Large intestine (tissue), 12 donors: ENCODE data around the gene HIPK4. TPM values are rescaled to one million over a fixed set of nuclear protein-coding genes. Genes with fewer than 3 reads are reported as not detected.
A peak's percentile ranks its signal among the peaks of the same experiment; 100 is the strongest.
"Not testable (repeated sequence)": the region's sequence is repeated elsewhere in the genome, so short reads cannot be mapped to it uniquely, and the experiment has no call there.

Experiments used
- DNase-seq, 2 donors: peaks; one replicate each; pipeline versions ENCODE4 v3.0.0 to v3.0.0-alpha.2; 2013
- H3K27ac ChIP-seq: one replicate; pipeline ENCODE4 v1.5.1; 2013; ENCODE audit warnings: low read length
- H3K27me3 ChIP-seq: 2 replicates; pipeline ENCODE4 v1.6.1; 2013; ENCODE audit warnings: low read length; ENCODE audit not compliant: control insufficient read depth, insufficient read depth
- H3K36me3 ChIP-seq: 2 replicates; pipeline ENCODE4 v1.6.1; 2013; ENCODE audit warnings: low read length; ENCODE audit not compliant: control insufficient read depth, insufficient read depth
- H3K4me1 ChIP-seq: one replicate; pipeline ENCODE4 v1.6.1; 2013; ENCODE audit warnings: low read length; ENCODE audit not compliant: control insufficient read depth, insufficient read depth
- H3K4me3 ChIP-seq: one replicate; pipeline ENCODE4 v1.5.1; 2013; ENCODE audit warnings: low read length
- H3K9me3 ChIP-seq: one replicate; pipeline ENCODE4 v1.6.1; 2013; ENCODE audit warnings: mild to moderate bottlenecking, low read depth, low read length, moderate library complexity; ENCODE audit not compliant: control insufficient read depth
- WGBS: methylation state at CpG from one replicate; pipeline ENCODE4 v1.1.5; 2013; ENCODE audit warnings: low lambda C conversion rate; ENCODE audit not compliant: insufficient coverage; 5-methylcytosine and 5-hydroxymethylcytosine counted together
- long read RNA-seq, 11 donors: transcript quantifications; one replicate each; lab custom pipeline, GENCODE V29; 2026
- polyA plus RNA-seq: library from polyadenylated mRNA; unstranded; fragments of 120-200 nt; gene quantifications from one replicate; pipeline ENCODE4 v1.2.1, GENCODE V29; 2013

Gene HIPK4, protein sequence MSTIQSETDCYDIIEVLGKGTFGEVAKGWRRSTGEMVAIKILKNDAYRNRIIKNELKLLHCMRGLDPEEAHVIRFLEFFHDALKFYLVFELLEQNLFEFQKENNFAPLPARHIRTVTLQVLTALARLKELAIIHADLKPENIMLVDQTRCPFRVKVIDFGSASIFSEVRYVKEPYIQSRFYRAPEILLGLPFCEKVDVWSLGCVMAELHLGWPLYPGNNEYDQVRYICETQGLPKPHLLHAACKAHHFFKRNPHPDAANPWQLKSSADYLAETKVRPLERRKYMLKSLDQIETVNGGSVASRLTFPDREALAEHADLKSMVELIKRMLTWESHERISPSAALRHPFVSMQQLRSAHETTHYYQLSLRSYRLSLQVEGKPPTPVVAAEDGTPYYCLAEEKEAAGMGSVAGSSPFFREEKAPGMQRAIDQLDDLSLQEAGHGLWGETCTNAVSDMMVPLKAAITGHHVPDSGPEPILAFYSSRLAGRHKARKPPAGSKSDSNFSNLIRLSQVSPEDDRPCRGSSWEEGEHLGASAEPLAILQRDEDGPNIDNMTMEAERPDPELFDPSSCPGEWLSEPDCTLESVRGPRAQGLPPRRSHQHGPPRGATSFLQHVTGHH
- polyA plus RNA-seq: 0.10 TPM
- long read RNA-seq, donor 1: 0 reads
- long read RNA-seq, donor 2: 0 reads
- long read RNA-seq, donor 3: 0 reads
- long read RNA-seq, donor 4: 0 reads
- long read RNA-seq, donor 5: 0 reads
- long read RNA-seq, donor 6: 0 reads
- long read RNA-seq, donor 7: 0 reads
- long read RNA-seq, donor 8: 0 reads
- long read RNA-seq, donor 9: 0 reads
- long read RNA-seq, donor 10: 0 reads
- long read RNA-seq, donor 11: 0 reads

DNA sequence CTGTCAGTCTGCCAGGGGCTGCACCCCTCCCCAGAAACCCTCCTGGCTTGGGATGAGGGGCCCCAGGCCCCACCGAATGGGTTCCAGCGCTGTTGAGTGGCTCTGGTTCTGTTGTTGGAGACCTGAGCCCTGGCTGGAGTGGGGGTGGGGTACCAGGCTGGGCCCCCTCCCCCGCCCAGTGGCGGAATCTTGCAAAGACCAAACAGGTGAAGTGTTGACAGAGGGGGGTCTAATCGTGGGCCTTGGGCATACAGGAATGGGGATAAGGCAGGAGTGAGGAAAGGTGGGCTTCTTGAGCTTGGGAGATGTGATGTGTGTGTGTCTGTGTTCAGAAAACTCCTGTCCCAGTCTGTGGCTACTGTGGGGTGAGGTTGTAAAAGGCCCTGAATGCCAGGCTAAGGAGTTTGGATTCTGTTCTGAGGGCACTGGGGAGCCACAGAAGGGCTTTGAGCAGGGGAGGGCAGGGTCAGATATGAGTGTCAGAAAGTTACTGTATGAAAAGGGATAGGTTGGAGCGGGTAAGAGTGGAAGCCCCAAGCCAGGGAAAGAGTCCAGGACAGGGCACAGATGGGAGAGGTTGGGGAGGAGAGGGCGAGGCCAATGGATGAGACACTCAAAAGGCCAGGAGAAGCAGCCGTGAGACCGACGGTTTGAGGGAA lies at the start of gene HIPK4:
HIPK4 (minus strand) TSS at position 98 of the 659 bp plus-strand sequence. CDS start 279 bp downstream, outside the sequence.
- Histone ChIP-seq H3K9me3 (no peaks in the 10 kb centered on the region), H3K4me3 (no peak within 1 kb of the TSS), H3K27ac (no peak within 1 kb of the TSS), H3K36me3 (no peaks in the 10 kb centered on the region), H3K27me3 (no peaks in the 10 kb centered on the region), H3K4me1 (no peaks in the 10 kb centered on the region)
- no peak for DNase-seq
- no CpG with 5 or more reads among the region's 10 CpGs for WGBS

DNA sequence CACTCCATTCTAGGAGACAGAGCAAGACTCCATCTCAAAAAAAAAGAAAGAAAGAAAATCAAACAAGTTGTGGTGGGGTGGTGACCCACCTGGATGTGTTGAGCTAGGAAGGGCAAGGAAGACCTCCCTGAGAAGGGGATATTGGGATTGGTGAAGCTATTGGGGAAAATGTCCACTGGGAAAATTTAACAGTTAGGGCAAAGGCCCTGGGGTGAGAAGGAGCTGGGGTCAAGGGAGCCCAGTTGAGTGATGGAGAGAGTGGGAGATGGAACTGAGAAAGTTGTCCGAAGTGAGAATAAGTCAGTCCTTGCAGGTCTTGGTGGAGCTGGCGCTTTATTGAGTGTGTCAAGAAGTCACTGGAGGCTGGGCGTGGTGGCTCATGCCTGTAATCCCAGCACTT lies 48.3 kb upstream of the HIPK4 start:
- no CpG with 5 or more reads among the region's 3 CpGs for WGBS
- H3K36me3 ChIP-seq: peaks cover 27% of the 10 kb centered on the region

DNA sequence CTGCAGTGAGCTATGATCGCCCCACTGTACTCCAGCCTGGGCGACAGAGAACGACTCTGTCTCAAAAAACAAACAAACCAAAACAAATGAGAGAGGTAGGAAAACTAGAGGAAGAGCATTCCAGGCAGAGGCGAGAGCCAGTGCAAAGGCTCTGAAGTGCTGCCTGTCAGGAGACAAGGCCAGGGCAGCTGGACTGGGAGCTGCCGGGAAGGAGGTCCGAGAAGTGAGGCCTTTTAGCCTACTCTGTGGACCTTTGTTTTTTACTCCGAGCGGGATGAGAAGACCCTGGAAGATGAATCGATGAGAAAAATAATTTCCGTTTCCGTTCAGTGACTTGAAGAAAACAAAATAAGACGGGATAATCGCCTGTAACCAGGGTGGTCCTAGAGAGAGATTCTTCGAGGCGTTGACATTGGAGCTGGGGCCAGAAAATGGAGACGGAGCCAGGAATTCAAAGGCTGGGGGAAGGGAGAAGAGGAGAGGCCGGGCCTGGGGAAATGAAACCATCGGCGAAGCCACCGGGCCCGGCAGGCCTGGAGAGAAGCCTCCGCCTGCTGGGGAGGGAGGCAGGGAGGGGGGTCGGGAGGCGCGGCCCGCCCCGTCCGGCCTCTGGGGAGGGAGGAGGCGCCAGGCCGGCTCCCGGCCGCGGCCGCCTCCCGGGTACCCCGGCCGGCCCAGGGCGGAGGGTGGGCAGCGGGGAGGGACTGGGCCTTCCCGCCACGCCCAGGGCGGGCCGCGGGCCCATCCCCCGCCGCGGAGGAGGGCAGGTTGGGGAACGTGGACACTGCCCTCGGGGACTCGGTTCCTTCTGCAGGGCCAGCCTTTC lies 43.6 kb upstream of the HIPK4 start:
- DNase-seq: peak; percentile 92 to 95
- peaks cover 16% of the 10 kb centered on the region for H3K4me1 ChIP-seq
- H3K36me3 ChIP-seq: no peaks in the 10 kb centered on the region
- H3K27me3 ChIP-seq: no peaks in the 10 kb centered on the region
- peak overlapping the region; percentile 95 for H3K27ac ChIP-seq
- WGBS: 8% methylated on average over 2 of the region's 50 CpGs
- H3K9me3 ChIP-seq: no peaks in the 10 kb centered on the region
- peak overlapping the region; percentile 48 for H3K4me3 ChIP-seq

More for the DNA sequence above, 48.3 kb upstream of the HIPK4 start:
- no peak overlapping the region for H3K4me3 ChIP-seq
- H3K27ac ChIP-seq: no peak overlapping the region
- H3K9me3 ChIP-seq: no peaks in the 10 kb centered on the region
- H3K27me3 ChIP-seq: no peaks in the 10 kb centered on the region
- peaks cover 12% of the 10 kb centered on the region for H3K4me1 ChIP-seq
- DNase-seq: no peak

DNA sequence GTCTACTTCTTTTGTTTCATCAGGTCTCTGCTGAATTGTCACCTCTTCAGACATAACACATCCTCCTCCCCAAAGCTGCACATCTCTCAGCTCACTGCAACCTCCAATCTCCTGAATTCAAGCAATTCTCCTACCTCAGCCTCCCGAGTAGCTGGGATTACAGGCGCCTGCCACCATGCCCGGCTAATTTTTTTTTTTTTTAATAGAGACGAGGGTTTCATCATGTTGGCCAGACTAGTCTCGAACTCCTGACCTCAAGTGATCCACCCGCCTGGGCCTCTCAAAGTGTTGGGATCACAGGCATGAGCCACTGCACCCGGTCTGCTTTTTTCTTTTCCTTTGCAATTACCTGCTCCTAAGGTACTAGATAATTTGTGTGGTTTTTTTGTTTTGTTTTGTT lies 42.8 kb upstream of the HIPK4 start:
- H3K36me3 ChIP-seq, DNase-seq, H3K27me3 ChIP-seq, H3K9me3 ChIP-seq: not testable (repeated sequence)
- WGBS: no CpG with 5 or more reads among the region's 7 CpGs
- Histone ChIP-seq H3K27ac (peak overlapping the region; percentile 95), H3K4me1 (peaks cover 16% of the 10 kb centered on the region), H3K4me3 (peak overlapping the region; percentile 48)

DNA sequence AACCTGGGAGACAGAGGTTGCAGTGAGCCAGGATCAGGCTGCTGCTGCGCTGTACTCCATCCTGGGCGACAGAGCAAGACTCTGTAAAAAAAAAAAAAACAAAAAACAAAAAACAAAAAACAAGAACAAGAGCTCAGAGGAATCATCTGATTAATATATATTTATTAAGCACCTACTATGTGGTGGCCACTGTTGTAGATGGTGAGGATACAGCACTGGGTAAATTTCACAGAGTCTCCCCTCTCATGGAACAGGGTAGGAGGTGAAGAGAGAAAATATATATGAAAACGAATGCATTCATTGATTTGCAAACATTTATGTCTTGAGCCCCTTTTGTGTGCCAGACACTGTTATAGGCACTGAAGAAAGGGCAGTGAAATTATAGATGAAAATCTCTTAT lies 41.7 kb upstream of the HIPK4 start:
- Histone ChIP-seq H3K27me3 (no peaks in the 10 kb centered on the region), H3K27ac (no peak overlapping the region), H3K36me3 (no peaks in the 10 kb centered on the region), H3K4me1 (peaks cover 16% of the 10 kb centered on the region), H3K4me3 (no peak overlapping the region), H3K9me3 (no peaks in the 10 kb centered on the region)
- no CpG with 5 or more reads among the region's 3 CpGs for WGBS
- no peak for DNase-seq

DNA sequence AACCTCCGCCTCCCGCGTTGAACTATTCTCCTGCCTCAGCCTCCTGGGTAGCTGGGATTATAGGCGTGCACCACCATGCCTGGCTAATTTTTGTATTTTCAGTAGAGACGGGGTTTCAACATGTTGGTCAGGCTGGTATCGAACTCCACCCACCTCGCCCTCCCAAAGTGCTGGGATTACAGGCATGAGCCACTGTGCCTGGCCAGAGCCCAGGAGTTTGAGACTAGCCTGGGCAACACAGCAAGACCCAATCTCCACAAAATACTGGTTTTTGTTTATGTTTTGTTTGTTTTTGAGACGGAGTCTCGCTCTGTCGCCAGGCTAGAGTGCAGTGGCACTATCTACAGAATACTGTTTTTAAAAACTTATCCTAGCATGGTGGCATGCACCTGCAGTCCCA lies 40.3 kb upstream of the HIPK4 start:
- peaks cover 19% of the 10 kb centered on the region for H3K4me1 ChIP-seq
- H3K4me3 ChIP-seq, DNase-seq, H3K27me3 ChIP-seq, H3K27ac ChIP-seq, H3K9me3 ChIP-seq, H3K36me3 ChIP-seq: not testable (repeated sequence)
- no CpG with 5 or more reads among the region's 10 CpGs for WGBS

DNA sequence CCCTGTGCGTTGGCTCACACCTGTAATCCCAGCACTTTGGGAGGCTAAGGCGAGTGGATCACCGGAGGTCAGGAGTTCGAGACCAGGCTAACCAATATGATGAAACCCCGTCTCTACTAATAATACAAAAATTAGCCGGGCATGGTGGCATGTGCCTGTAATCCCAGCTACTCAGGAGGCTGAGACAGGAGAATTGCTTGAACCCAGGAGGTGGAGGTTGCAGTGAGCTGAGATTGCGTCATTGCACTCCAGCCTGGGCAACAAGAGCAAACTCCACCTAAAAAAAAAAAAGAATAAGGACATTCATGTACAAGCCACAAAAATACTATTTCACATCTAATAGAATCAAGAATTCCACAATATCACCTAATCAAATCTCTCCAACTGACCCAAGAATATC lies 38.2 kb upstream of the HIPK4 start:
- H3K36me3 ChIP-seq, H3K27me3 ChIP-seq, H3K27ac ChIP-seq, DNase-seq, H3K9me3 ChIP-seq, H3K4me3 ChIP-seq: not testable (repeated sequence)
- peaks cover 21% of the 10 kb centered on the region for H3K4me1 ChIP-seq
- WGBS: no CpG with 5 or more reads among the region's 7 CpGs

DNA sequence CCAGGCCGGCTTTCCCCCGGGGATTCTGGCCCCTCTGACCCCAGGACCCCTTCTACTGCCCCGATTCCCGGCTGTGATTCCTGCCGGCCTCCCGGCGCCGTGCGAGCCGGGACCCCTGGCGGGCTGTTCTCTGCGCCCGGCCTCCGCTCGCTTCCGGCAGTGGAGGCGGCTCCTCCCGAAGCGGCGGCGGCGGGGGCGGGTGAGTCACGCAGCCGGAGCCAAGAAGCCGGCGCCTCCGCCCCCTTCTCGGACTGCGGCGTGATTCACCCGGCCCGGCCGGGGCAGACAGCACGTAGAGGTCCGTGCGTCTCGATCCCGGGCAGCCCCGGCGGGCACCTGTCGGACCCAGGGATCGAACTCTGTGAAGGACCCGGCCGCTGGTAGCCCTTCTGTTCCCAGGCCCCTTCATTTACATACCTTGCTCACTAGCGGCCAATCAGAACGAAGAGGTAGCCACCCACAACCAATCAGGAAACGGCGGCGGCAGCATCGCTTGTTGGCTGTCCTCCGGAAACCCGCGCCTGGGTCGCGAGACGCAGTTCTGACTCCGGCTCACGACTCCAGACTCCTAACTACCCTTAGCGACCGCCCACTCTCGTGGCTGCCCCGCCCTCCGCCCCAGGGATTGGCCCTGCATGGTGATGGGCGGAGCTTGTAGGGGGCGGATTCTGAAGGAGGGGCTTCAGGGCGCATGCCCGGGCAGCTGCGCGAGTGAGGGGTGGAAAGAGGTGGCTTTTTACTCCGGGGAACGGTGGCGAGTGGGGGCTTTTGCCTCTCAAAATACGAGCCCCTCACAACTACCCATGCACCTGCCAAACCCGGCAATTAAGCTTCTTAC lies 35.7 kb upstream of the HIPK4 start, which contains the start of gene SERTAD1:
SERTAD1 (minus strand) TSS at position 543 of the 838 bp plus-strand sequence. CDS start 2,446 bp downstream, outside the sequence.
- peaks cover 11% of the 10 kb centered on the region for H3K36me3 ChIP-seq
- WGBS: no CpG with 5 or more reads among the region's 75 CpGs
- no peaks in the 10 kb centered on the region for H3K9me3 ChIP-seq
- DNase-seq: peak; percentile 100
- peak within 1 kb of the TSS; percentile 93 for H3K4me3 ChIP-seq
- H3K27ac ChIP-seq: peak within 1 kb of the TSS; percentile 89
- peaks cover 16% of the 10 kb centered on the region for H3K4me1 ChIP-seq
- no peaks in the 10 kb centered on the region for H3K27me3 ChIP-seq
